Neural cell (in vitro differentiated cells): Measurements from ENCODE around the gene NDUFA9.

Experiments used
- EP300 ChIP-seq: fragments of 450-650 bp; conservative IDR thresholded peaks from 2 replicates; pipeline ENCODE4 v1.6.1; 2014; ENCODE audit warnings: antibody characterized with exemption, mild to moderate bottlenecking, moderate library complexity; ENCODE audit not compliant: poor library complexity, severe bottlenecking
- EZH2 ChIP-seq: fragments of 200-600, 300-800 bp; shearing (Covaris generic), sonication (generic); IDR thresholded peaks from 2 replicates; pipeline ENCODE4 v1.6.1; 2014; ENCODE audit warnings: antibody characterized with exemption, low read length, borderline replicate concordance, mild to moderate bottlenecking; ENCODE audit not compliant: insufficient read depth, poor library complexity, severe bottlenecking
- TAF1 ChIP-seq: IDR thresholded peaks from 2 replicates; pipeline ENCODE4 v1.6.1; 2012; ENCODE audit warnings: low read depth

GRCh38 chr12:4649358-4649661 is 396 bp downstream of the NDUFA9 start:
- no peak for TF ChIP-seq EZH2
- no peak for TF ChIP-seq TAF1
- no peak for TF ChIP-seq EP300
